ENCODE results near the gene COL23A1. TPM values are rescaled to one million over a fixed set of nuclear protein-coding genes. Genes with fewer than 3 reads are reported as not detected.

The COL23A1 gene
- total and polyA plus RNA-seq, 2 experiments from 2014 or later = 4.8 to 8.2 TPM

DNA sequence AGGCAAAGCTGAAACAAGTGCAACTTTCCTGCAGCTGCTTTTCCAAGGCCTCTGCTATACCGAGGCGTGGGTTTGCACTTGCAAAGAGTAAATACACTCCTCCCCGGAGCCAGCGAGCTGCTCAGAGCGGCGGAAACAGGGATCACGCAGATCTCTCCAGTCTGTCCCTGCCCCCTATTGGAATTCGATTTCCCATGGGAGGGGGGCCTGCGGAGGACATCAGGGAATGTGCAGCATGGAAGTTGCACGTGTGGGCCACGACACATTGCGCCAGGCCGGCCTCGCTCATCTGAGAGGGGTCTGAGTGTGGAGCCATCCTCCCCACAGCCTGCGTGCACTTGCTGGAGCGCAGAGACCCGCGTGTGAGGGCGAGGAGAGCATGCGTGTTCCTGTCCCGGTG is 253.3 kb downstream of the COL23A1 start:
- no peaks in the 10 kb centered on the region for H3K9me2 ChIP-seq (ENCODE audit: insufficient read depth)
- H3F3A ChIP-seq (replicated peaks; ENCODE audit: low read depth) = no peaks in the 10 kb centered on the region
- no peak overlapping the region for H3K27ac ChIP-seq (ENCODE audit: low read depth)
- no peaks in the 10 kb centered on the region for H3K4me1 ChIP-seq (ENCODE audit: insufficient read depth)
- Mint-ChIP-seq H3K36me3 (ENCODE audit: low read depth) (peaks cover 3% of the 10 kb centered on the region; the same call in 1 of the 3 replicates), H3K4me1 (peaks cover 13% of the 10 kb centered on the region), H3K27ac (no peak overlapping the region), H3K27me3 (ENCODE audit: insufficient read depth, low read depth, poor library complexity) (peaks cover 8% of the 10 kb centered on the region), H3K9me3 (no peaks in the 10 kb centered on the region), H3K4me3 (no peak overlapping the region)
- H3K36me3 ChIP-seq (ENCODE audit: insufficient read depth) = no peaks in the 10 kb centered on the region
- TF ChIP-seq EZH2 (IDR thresholded peaks at IDR 0.05; ENCODE audit: low read depth, unreplicated experiment) (no peak), ZNF114 (CRISPR knock-in tag; IDR thresholded peaks at IDR 0.05) (no peak), EZH2phosphoT487 (IDR thresholded peaks at IDR 0.05; ENCODE audit: unreplicated experiment) (no peak), JUNB (IDR thresholded peaks at IDR 0.05; ENCODE audit: unreplicated experiment) (no peak), POLR2AphosphoS5 (IDR thresholded peaks at IDR 0.05; ENCODE audit: low read depth) (no peak), NANOG (IDR thresholded peaks at IDR 0.05; ENCODE audit: borderline replicate concordance) (no peak), ZNF331 (CRISPR knock-in tag; IDR thresholded peaks at IDR 0.05; ENCODE audit: low read depth) (no peak), STAT1 (IDR thresholded peaks at IDR 0.05; ENCODE audit: unreplicated experiment) (no peak), CREB1 (CRISPR knock-in tag; IDR thresholded peaks at IDR 0.05; ENCODE audit: low read depth) (no peak)
- TF ChIP-seq, protein P1, sequence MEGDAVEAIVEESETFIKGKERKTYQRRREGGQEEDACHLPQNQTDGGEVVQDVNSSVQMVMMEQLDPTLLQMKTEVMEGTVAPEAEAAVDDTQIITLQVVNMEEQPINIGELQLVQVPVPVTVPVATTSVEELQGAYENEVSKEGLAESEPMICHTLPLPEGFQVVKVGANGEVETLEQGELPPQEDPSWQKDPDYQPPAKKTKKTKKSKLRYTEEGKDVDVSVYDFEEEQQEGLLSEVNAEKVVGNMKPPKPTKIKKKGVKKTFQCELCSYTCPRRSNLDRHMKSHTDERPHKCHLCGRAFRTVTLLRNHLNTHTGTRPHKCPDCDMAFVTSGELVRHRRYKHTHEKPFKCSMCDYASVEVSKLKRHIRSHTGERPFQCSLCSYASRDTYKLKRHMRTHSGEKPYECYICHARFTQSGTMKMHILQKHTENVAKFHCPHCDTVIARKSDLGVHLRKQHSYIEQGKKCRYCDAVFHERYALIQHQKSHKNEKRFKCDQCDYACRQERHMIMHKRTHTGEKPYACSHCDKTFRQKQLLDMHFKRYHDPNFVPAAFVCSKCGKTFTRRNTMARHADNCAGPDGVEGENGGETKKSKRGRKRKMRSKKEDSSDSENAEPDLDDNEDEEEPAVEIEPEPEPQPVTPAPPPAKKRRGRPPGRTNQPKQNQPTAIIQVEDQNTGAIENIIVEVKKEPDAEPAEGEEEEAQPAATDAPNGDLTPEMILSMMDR (conservative IDR thresholded peaks at IDR 0.05; ENCODE audit: low read depth in 2 of 2) = no peak
- TF ChIP-seq, protein P2, sequence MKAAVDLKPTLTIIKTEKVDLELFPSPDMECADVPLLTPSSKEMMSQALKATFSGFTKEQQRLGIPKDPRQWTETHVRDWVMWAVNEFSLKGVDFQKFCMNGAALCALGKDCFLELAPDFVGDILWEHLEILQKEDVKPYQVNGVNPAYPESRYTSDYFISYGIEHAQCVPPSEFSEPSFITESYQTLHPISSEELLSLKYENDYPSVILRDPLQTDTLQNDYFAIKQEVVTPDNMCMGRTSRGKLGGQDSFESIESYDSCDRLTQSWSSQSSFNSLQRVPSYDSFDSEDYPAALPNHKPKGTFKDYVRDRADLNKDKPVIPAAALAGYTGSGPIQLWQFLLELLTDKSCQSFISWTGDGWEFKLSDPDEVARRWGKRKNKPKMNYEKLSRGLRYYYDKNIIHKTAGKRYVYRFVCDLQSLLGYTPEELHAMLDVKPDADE (IDR thresholded peaks at IDR 0.05) = no peak
- TF ChIP-seq, protein P3, sequence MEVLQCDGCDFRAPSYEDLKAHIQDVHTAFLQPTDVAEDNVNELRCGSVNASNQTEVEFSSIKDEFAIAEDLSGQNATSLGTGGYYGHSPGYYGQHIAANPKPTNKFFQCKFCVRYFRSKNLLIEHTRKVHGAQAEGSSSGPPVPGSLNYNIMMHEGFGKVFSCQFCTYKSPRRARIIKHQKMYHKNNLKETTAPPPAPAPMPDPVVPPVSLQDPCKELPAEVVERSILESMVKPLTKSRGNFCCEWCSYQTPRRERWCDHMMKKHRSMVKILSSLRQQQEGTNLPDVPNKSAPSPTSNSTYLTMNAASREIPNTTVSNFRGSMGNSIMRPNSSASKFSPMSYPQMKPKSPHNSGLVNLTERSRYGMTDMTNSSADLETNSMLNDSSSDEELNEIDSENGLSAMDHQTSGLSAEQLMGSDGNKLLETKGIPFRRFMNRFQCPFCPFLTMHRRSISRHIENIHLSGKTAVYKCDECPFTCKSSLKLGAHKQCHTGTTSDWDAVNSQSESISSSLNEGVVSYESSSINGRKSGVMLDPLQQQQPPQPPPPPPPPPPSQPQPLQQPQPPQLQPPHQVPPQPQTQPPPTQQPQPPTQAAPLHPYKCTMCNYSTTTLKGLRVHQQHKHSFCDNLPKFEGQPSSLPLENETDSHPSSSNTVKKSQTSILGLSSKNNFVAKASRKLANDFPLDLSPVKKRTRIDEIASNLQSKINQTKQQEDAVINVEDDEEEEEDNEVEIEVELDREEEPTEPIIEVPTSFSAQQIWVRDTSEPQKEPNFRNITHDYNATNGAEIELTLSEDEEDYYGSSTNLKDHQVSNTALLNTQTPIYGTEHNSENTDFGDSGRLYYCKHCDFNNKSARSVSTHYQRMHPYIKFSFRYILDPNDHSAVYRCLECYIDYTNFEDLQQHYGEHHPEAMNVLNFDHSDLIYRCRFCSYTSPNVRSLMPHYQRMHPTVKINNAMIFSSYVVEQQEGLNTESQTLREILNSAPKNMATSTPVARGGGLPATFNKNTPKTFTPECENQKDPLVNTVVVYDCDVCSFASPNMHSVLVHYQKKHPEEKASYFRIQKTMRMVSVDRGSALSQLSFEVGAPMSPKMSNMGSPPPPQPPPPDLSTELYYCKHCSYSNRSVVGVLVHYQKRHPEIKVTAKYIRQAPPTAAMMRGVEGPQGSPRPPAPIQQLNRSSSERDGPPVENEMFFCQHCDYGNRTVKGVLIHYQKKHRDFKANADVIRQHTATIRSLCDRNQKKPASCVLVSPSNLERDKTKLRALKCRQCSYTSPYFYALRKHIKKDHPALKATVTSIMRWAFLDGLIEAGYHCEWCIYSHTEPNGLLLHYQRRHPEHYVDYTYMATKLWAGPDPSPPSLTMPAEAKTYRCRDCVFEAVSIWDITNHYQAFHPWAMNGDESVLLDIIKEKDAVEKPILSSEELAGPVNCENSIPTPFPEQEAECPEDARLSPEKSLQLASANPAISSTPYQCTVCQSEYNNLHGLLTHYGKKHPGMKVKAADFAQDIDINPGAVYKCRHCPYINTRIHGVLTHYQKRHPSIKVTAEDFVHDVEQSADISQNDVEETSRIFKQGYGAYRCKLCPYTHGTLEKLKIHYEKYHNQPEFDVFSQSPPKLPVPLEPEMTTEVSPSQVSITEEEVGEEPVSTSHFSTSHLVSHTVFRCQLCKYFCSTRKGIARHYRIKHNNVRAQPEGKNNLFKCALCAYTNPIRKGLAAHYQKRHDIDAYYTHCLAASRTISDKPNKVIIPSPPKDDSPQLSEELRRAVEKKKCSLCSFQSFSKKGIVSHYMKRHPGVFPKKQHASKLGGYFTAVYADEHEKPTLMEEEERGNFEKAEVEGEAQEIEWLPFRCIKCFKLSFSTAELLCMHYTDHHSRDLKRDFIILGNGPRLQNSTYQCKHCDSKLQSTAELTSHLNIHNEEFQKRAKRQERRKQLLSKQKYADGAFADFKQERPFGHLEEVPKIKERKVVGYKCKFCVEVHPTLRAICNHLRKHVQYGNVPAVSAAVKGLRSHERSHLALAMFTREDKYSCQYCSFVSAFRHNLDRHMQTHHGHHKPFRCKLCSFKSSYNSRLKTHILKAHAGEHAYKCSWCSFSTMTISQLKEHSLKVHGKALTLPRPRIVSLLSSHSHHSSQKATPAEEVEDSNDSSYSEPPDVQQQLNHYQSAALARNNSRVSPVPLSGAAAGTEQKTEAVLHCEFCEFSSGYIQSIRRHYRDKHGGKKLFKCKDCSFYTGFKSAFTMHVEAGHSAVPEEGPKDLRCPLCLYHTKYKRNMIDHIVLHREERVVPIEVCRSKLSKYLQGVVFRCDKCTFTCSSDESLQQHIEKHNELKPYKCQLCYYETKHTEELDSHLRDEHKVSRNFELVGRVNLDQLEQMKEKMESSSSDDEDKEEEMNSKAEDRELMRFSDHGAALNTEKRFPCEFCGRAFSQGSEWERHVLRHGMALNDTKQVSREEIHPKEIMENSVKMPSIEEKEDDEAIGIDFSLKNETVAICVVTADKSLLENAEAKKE (CRISPR knock-in tag; IDR thresholded peaks at IDR 0.05) = no peak
- TF ChIP-seq, protein P4, sequence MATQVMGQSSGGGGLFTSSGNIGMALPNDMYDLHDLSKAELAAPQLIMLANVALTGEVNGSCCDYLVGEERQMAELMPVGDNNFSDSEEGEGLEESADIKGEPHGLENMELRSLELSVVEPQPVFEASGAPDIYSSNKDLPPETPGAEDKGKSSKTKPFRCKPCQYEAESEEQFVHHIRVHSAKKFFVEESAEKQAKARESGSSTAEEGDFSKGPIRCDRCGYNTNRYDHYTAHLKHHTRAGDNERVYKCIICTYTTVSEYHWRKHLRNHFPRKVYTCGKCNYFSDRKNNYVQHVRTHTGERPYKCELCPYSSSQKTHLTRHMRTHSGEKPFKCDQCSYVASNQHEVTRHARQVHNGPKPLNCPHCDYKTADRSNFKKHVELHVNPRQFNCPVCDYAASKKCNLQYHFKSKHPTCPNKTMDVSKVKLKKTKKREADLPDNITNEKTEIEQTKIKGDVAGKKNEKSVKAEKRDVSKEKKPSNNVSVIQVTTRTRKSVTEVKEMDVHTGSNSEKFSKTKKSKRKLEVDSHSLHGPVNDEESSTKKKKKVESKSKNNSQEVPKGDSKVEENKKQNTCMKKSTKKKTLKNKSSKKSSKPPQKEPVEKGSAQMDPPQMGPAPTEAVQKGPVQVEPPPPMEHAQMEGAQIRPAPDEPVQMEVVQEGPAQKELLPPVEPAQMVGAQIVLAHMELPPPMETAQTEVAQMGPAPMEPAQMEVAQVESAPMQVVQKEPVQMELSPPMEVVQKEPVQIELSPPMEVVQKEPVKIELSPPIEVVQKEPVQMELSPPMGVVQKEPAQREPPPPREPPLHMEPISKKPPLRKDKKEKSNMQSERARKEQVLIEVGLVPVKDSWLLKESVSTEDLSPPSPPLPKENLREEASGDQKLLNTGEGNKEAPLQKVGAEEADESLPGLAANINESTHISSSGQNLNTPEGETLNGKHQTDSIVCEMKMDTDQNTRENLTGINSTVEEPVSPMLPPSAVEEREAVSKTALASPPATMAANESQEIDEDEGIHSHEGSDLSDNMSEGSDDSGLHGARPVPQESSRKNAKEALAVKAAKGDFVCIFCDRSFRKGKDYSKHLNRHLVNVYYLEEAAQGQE (IDR thresholded peaks at IDR 0.05; ENCODE audit: unreplicated experiment) = no peak
- ATAC-seq = peak; percentile 58
- no peaks in the 10 kb centered on the region for H3K27me3 ChIP-seq (ENCODE audit: insufficient read depth)
- H3K79me2 ChIP-seq (replicated peaks; ENCODE audit: insufficient read depth) = no peaks in the 10 kb centered on the region
- no peak overlapping the region for H3K4me2 ChIP-seq
- peak; percentile 43 for DNase-seq (ENCODE audit: low spot score)
- no peak overlapping the region for H2AFZ ChIP-seq
- no peaks in the 10 kb centered on the region for H4K20me1 ChIP-seq (replicated peaks; ENCODE audit: insufficient read depth)
- no peak overlapping the region for H3K4me3 ChIP-seq

Data from GM23338 (cell line).